Head of caudate nucleus (tissue), 42 donors: Measurements from ENCODE around the gene RNF224.

Source experiments
- DNase-seq, 42 donors: peaks; one replicate each; pipeline versions ENCODE4 v3.0.0 to v3.0.0-alpha.2; 2020 to 2021; ENCODE audit warnings: mixed read lengths in 7 of 42
- intact Hi-C: fragments of 100-400 bp; cut with DNase I; formaldehyde crosslinking; loops from one replicate; pipeline ENCODE4 v1.15.0; 2022

RNF224 gene

GRCh38 chr9:137275588-137276472 is 48.5 kb downstream of the RNF224 start:
- intact Hi-C loops, result no loop called here
- DNase-seq, result no peak

- intact Hi-C loops, result no loop called here
Observed at GRCh38 chr9:137276473-137277328, 49.4 kb downstream of the RNF224 start.

GRCh38 chr9:137277329-137278041 is 50.2 kb downstream of the RNF224 start, which contains the start of gene TOR4A:
Gene TOR4A, plus strand, starts transcription at chr9:137277726. Its CDS starts 964 bp downstream, at chr9:137278690.
- DNase-seq, result peak in 33 of 42 donors; percentile 16 to 70 (median 52)
- intact Hi-C loops, result no loop called here

More at GRCh38 chr9:137276473-137277328, 49.4 kb downstream of the RNF224 start:
- peak in 10 of 42 donors; percentile 21 to 63 (median 36) for DNase-seq

- DNase-seq, result no peak
- intact Hi-C loops, result no loop called here
Observed at GRCh38 chr9:137278061-137278701, 50.9 kb downstream of the RNF224 start.
